Subcutaneous adipose tissue (tissue), 4 donors: Measurements from ENCODE around the gene ABCC1. TPM values are rescaled to one million over a fixed set of nuclear protein-coding genes. Genes with fewer than 3 reads are reported as not detected.

Source experiments
- CTCF ChIP-seq: fragments of 450-650 bp; IDR thresholded peaks from one replicate; pipeline ENCODE4 v1.5.1; 2016; ENCODE audit warnings: low read depth, mild to moderate bottlenecking, control low read depth, antibody characterized with exemption, moderate library complexity
- total RNA-seq, 4 donors: library from RNA; depleted of rRNA; stranded (reverse); fragments of >200 nt; gene quantifications; one replicate each; pipeline ENCODE4 v1.1.0, GENCODE V29; 2016

The ABCC1 gene
- total RNA-seq, 4 donors from 2014 or later: 16.1 to 23.6 (median 22.1) TPM

- no peak for TF ChIP-seq CTCF
Observed at GRCh38 chr16:16191493-16192167, 242.2 kb downstream of the ABCC1 start.

Other genes starting within 250 kb of the ABCC1 start
- 10 to 100 TPM in 3 of 4 donors, 1 to 10 TPM in 1; 9.5 to 43.7 (median 23.0) TPM for gene MYH11, start 92.6 kb upstream of the ABCC1 start, total RNA-seq
- 10 to 100 TPM; 26.2 to 38.8 (median 32.0) TPM for gene CEP20, start 61.0 kb upstream of the ABCC1 start, total RNA-seq